ENCODE measurements around the gene ADAMTS8. TPM values are rescaled to one million over a fixed set of nuclear protein-coding genes. Genes with fewer than 3 reads are reported as not detected.

Gene ADAMTS8
- total RNA-seq, 1 donor from 2014 or later, result not detected

DNA sequence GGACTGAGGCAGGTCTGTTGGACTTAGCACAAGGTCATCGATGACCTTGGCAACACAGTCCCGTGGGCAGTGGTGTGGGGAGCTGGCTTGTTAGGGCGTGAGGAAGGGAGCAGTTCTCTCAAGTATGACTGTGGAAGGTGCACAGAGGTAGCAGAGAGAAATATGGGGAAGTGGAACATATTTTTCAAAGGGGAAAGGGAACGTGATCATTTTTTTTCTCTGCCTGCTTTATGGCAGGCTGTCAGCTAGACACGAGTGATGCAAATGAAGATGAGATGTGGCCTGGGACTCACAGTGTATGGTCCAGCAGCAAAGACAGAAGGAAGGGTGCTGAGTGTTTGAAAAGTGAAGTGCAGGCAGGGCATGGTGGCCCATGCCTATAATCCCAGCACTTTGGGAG is 30.6 kb downstream of the ADAMTS8 start:
- no peak for DNase-seq (ENCODE audit: low read depth)

DNA sequence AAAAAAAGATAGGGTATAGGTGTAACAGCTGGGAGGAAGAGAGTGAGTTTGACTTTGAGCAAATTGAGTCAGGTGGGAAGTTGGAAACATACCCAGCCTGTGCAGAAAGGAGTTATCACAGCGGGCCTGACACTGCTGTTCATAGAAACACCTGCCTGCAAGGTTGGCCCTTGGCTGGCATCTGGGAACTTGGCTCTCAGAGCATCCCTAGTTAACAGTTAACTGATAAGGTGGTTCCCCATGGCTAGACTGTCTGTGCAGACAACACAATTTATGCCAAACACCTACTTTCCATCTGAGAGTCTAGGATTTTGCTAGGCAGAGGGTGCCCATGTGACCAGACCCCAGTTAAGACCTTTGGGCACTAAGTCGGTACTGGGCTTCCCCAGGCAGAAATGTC is 31.4 kb downstream of the ADAMTS8 start:
- DNase-seq (ENCODE audit: low read depth), result no peak

DNA sequence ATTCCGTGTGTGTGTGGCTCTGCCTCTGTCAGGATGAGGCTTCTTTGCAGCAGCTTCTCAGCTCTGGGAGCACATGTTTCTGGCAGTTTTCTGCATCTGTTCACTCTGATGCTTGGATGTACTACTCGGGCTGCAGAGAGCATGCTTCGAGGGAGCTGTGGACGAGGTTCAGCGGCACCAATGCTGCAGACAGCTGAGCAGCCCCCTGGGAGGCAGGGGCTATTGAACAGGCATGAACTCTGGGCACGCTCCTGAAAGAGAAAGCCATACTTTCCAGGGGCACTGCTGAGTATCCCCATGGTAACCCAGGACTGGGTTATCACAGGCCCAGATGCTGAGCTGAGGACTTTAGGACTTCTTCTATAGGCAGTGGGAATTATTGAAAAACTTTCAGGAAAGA is 33.8 kb downstream of the ADAMTS8 start:
- DNase-seq (ENCODE audit: low read depth), result no peak

DNA sequence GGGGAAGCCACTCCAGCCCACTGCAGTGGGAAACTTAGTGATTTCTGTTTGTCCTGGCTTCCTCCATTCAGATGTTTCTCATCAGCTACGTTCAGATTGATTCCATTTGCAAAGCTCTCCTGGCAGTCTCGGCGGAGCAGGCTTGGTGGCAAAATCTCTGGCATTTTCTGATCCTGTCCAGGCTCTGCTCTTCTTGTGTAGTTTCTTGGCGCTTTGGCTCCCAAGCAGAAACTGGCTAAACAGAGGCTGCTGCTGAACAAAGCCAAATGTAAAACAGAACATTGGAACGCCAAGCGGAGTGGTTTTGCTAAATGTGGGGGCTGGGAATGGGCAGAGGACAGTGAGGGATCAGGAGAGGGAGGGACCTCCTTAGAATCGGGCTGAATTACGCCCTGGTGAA is 36.7 kb downstream of the ADAMTS8 start:
- no peak for DNase-seq (ENCODE audit: low read depth)

DNA sequence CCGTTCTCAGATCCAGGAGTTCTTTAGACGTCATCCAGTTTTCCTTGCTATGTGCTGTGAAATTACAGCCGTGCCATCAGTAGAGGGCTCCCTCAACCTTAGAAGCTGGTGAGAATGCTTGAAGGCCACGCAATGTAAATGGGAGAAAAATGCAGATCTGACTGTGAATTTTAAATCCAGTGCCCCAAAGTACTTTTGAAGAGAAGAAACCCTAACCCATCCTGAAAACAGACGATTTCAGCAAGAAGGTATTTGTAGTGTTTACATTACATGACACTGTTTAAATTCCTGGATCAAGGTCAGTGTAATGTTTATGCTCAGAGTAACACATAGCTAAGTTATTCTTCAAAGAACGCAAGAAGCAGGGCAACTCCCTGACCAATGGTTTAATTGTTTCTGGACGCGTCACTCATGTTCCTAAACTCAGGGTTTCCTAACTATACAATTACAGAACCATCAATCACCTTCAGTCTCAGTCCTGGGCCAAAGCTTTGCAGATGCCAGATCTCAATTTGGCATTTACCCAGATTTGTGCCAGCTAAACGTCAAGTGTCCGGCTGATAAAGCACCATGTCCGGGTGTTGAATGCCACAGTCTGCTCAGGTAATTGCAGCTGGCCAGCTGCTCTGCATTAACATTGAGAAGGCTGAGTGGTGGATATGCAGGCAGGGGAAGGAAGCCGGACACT is 38.2 kb downstream of the ADAMTS8 start:
- peak; percentile 73 for DNase-seq (ENCODE audit: low read depth)

DNA sequence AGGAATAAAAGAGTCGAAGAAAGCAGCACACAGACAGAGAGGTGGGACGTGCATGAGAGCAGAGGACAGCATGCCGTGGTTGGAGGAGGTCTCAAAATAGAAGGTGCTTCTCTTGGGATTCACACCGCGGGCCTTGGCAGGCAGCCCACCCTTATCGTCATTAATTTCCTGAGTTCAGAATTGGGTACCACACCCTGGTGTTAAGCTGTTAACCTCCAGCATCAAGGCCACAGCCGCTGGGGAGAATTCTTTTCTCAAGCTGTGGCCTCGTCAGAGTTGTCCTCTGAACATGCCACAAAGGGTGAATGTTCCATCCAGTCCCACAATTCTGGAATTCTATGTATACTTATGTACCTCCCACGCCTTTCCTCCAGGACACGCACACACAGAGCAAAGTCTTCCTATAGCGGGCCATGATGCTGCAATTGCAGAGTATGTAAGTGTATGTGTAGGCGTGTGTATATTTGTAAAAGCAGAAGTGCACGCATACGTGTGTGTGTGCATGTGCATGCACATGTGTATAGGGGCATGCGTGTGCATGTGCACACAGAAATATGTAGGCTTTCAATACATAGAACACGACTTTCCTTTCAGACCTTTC is 39.0 kb downstream of the ADAMTS8 start:
- DNase-seq (ENCODE audit: low read depth), result no peak

DNA sequence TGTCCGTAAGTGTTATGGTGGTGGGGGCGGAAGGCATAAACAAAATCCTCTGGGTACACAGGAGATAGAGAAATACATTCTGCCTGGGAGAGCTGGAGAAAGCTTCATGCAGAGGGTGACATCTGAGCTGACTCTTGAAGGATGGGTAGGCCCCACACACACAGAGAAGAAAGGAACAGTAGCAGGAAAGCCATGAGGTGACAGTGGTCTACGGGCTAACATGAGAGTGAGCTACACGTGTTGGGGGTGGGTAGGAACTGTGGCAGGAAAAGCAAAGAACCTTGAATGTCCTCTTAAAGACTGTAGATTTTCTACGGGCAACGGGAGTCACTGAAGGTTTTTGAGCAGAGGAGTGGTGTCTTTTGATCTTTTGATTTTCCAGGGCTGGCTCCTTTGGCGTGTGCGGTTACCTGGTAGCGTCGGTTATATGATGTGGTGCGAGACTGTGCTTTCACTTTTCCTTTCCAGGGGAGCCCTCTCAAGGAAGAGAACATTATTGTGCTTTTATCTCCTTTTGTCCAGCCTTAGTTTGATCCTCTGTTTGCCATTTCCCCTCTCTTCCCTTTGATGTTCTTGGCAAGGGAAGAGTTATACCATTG is 39.7 kb downstream of the ADAMTS8 start:
- DNase-seq (ENCODE audit: low read depth), result no peak

DNA sequence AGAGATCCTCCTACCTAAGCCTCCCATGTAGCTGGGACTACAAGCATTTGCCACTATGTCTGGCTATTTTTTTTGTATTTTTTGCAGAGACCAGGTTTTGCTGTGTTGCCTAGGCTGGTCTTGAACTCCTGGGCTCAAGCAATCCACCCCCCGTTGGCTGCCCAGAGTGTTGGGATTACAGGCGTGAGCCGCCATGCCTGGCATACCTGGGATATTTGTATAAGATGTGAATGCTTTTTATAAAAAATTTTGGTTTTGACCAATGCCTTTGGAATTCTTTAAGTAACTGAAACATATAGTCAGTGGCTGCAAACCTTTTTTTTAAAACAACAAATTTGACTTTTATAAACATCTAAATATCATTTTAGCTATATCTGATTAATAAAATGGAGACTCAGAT is 42.4 kb downstream of the ADAMTS8 start:
- no peak for DNase-seq (ENCODE audit: low read depth)

DNA sequence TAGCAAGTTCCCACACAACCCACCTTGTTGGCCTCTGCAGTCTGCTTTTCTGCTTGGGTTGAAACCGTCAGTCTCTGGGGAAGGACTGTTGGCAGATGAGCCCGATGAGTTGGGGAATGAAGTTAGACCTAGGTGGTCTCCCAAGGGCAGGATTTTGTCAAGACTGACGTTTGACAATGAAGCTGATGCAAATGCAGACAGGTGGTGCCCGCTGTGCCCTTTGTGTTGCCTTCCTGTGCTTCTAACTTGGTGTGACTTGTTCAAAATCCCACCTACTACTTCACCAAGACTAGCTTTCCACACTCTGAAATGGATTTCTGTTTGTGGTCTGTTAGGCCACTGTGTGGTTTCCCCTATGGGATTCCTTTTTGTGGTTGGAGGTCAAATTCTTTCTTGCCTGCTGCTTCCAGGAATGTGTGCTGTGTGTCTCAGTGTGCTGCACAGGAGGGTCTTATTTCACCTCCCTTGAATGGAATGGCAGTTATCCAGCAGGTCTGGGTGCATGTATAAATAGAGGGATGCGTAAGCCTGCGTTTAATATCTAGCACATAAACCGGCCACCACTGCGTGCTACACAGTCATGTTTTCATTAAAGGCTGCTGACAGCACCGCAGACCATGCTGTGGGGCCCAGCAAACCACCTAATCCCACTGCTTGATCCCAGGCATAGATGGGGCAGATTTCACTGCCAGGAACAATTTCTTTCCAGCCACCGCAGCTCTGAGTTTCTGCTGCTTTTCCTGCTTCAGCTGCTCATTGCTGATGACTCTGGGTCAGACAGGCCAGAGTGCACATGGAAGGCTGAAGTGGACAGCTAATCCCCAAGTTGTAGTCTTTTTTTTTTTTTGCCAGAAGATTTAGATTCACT is 44.8 kb downstream of the ADAMTS8 start:
- peak; percentile 96 for DNase-seq (ENCODE audit: low read depth)

DNA sequence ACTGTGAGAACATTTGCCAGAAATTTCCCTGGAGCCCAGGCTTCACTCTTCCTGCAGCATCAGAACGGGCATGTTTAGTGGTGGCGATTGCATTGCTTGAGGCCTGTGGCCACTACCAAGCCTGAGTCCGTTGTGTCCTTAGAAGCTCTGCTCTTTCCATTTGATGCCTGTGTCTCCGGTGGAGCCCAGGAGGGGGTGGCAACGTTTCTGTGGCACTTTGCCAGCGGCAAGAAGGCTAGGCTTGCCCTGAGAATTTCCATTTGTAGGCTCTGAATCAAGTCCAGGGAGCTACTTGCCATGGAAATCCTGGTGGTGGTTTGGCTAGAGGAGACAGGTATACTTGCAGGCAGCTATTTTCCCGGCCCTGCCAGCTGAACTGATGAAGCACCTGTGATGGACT is 47.1 kb downstream of the ADAMTS8 start:
- DNase-seq (ENCODE audit: low read depth), result peak; percentile 15

DNA sequence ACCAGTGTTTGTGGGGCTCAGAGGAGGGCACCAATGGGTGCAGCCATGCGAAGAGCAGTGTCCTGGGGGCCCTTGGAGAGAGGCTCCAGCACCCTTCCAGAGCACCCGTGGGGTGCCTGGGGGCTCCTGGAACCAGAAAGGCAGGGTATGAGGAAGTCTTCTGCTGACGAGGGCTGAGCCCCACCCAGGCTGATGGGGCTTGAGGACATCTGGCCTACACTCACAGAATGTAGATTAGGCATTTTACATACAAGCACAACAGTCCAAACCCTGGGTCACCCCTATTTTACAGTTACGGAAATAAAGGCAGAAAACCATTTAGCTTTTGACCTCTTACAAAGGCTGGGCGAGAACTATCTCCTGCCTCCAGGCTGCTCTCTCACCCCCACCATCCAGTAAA is 47.6 kb downstream of the ADAMTS8 start:
- no peak for DNase-seq (ENCODE audit: low read depth)

DNA sequence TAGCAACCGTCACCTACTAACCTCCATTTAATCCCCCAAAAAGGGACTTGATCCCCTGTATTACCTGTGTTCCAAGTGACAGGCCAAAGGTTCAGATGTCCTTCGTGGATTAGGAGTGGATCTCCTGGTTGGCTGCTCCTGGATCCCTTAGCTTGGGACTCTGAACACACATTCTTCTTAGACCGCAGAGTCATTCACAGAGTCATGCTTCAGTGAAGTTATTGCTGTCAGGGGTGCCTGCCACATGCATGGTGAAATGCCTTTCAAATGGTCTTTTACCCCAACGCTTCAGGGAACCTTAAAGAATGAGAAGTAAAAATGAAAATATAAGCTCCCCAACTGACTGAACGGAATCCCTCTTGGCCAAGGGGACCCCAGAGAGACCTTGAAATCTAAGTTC is 49.1 kb downstream of the ADAMTS8 start:
- DNase-seq (ENCODE audit: low read depth), result peak; percentile 91

DNA sequence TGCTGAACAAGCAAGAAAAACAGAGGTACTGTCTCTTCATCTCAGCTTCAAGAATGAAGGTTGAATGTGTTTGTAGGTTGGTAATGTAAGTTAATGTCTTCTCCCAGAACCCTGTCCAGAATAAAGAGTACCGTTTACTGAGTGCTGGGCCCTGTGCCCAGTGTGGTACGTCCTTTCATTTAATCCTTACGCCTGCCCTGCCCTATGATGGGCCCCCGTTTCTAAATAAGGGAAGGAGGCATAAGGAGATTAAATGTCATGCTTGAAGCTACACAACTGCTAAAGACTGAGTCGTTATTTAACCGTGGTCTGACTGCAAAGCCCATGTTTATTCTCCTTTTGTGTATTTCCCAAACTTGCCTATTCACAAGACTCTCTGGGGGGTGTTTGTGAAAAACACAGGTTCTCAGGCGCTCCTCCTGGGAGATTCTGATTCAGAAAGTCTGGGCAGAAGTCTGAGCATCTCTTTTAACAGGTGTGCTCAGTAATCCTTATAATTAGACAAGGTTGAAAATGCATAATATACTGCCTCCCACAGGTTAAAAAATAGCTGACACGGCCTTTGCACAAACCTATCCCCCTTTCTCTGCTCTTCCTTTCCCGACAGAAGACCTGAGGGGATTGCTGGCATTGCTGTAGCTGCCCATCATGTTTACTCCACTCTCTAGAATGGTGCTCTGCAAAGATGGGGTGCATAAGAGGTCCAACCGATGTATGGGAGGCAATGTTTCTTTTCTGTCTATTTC is 57.4 kb downstream of the ADAMTS8 start:
- peak; percentile 23 for DNase-seq (ENCODE audit: low read depth)

DNA sequence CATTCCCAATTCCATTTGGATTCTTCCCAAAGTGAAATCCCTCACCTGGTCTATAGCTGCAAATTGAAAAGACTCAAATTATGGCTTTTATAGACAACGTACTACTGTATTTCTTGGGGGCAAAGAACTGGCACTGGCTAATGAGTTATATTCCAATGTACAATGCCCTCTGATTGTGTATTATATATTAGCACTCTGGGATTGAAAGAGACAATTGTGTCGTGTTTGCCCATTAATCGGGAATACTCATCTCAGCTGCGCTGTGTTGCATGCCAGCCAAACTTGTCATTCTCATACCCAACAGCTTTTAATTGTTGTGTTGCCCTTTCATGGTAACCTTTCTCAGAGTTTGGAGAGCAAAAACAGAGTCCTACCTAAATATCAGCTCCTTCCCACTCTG is 58.7 kb downstream of the ADAMTS8 start:
- DNase-seq (ENCODE audit: low read depth), result no peak

DNA sequence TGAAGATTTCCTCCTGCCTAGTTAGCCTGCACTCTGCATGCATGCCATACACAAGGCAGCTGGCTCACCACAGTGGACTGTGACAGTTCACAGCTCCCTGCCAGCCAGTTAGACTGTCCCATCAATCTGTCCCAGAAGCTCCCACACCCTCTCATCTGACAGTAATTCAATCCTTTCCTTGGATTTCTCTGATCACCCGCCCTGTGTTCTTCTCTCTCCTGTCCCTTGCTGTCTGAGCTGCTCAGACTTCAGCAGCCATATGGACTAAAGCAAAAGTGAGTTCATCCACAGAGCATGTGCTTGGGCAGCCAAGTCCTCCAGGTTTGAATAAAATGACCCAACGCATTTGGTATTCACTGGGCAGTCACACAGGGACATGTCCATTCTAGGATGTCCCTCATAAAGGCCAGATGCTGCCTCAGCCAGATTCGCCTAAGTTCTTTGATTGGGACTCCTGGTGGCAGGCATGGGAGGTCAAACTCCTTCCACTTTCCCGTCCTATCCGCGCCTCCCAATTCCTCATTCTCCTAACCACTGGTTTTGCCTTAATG is 59.2 kb downstream of the ADAMTS8 start:
- no peak for DNase-seq (ENCODE audit: low read depth)

DNA sequence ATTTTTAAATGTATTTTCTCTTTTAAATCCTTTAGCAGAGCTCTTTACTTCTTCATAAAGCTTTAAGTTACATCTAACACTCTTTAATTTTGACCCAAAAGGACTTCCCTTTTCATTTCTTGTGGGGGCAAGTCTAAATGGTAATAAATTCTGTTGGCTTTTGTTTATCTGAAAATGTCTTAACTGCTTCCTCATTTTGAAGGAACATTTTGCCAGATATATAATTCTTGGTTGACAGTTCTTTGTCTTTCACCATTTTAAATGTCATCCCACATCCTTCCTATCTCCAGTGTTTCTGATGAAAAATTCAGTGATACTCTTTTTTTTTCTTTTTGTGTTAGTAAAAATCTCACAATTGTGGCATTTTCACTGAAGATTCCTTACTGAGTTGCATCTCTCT is 69.0 kb downstream of the ADAMTS8 start:
- DNase-seq (ENCODE audit: low read depth), result no peak

DNA sequence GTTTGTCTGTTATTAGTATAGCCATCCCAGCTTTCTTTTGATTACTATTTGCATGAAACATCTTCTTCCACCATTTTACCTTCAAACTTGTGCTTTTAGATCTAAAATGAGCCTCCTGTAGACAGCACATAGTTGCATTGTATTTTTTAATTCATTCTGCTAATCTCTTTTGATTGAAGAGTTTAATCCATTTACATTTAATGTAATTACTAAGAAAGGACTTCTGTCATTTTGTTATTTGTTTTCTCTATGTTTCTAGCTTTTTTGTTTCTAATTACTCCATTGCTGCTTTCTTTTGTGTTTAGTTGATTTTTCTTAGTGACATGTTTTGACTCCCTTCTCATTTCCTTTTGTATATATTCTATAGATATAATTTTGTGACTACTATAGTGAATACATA is 70.0 kb downstream of the ADAMTS8 start:
- no peak for DNase-seq (ENCODE audit: low read depth)

All from renal cortical epithelial cell (primary cell).